HG02973 (cell line): ENCODE data around the gene MEIOC.

Experiments
- ATAC-seq: cut with Tn5 transposase; IDR thresholded peaks from one replicate; pipeline ENCODE4 v1.9.1; 2021; ENCODE audit warnings: moderate library complexity; ENCODE audit not compliant: unreplicated experiment

The MEIOC gene

DNA sequence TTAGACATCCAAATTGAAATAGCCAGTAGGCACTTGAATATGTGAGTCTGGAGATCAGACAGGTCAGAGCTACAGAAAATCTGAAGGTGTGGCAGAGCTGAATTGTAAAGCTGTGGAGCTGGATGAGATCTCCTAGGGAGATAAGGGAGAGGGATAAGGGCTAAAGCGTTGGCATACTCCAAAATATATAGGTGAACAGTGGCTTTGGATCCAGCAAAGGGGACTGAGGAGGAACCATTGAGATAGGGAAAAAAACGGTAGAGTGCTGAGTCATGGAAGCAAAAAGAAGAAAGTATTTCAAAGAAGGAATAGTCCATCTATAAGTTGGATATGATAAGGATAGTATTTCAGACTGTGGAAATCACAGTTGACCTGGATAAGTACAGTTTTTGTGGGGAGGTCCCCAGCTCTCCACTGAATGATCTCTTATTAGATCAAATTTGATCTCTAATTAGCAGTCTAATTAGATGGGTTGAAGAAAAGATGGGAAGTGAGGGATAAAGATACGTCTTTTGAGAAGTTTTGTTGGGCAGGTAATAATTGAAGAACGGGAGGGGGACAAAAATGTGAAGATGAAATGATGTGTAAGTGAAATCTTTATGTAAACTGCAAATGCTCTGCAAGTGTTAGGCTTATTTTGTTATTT lies 51.6 kb downstream of the MEIOC start:
- ATAC-seq, result no peak

DNA sequence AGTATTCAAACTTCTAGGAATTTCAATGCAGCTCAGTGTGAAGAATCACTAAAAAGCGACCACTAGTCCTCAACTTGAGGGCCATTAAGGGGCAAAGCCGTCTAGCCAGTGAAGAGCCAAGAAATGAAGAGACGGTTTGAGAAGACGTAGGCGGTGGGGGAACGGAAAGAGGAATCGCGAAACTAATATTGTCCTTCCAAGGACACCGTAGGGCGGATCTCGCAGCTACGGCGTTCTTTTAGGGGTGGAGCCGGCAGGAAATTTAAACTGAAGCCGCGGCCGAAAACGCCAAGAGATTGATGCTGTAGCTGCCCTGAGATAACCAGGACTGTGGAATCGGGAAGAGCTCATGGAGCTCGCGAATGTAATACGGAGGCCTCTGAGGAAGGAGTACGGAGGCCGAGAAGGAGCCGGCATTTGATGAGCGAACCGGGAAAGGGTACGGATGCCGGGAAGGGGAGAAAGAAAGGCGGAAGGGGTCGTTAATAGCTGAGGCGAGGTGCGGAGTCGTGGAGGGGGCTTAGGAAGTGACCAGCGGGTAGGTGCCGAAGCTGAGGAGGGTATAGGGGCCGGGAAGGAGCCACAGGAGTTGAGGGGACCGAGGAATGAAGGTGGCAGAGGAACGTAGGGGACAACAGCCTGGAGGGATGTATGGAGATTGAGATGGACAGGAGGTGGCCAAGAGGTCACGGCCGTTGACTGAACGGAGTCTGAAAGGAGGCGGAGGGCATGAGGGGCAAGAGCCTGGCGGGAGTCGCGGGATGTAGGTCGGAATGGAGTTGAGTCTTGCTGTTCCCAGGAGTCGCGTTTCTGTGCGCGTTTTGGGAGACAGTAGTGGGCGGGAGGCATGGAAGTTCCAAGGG lies 52.4 kb downstream of the MEIOC start, which contains the start of gene DBF4B:
DBF4B (plus strand) TSS at position 265 of the 863 bp plus-strand sequence; CDS start at position 421, 156 bp downstream.
- no peak for ATAC-seq

DNA sequence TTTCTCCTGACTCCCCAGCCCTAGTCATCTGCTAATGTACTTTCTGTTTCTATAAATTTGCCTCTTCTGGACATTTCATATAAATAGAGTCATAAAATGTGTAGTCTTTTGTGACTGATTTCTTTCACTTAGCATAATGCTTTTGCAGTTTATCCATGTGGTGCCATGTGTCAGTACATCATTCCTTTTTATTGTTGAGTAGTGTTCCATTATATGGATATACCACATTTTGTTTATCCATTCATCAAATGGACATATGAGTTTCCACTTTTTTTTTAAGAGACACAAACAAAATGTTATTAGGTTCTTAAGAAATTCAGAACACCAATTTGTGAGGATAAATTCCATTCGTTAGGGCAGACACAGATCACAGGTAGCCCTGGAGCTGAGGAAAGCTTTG lies 63.2 kb downstream of the MEIOC start:
- no peak for ATAC-seq

DNA sequence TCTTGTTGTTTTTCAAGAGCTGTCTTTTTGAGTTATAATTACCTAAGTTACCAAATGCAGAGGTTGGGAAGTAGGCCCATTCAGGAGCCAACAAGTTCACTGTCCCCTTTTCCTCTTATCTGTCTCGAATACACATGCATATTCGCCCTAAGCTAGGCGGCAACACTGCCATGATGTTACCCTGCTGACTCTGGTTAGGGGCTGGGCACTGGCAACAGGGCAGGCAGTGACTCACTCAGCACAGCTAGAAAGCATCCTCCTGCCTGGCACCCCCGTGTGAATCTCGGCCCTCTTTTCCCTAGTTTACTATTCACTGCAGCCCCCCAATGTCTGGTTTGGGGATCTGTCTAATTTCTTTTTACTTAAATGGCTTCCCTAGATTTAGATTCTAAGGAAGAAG lies 66.0 kb downstream of the MEIOC start:
- no peak for ATAC-seq
